Neural cell (in vitro differentiated cells): ENCODE data around the gene JAKMIP3.

Source experiments
- CTCF ChIP-seq: fragments of 450-650 bp; IDR thresholded peaks from 2 replicates; pipeline ENCODE4 v1.5.1; 2014; ENCODE audit warnings: antibody characterized with exemption, mild to moderate bottlenecking, moderate library complexity; ENCODE audit not compliant: poor library complexity, severe bottlenecking
- EP300 ChIP-seq: fragments of 450-650 bp; conservative IDR thresholded peaks from 2 replicates; pipeline ENCODE4 v1.6.1; 2014; ENCODE audit warnings: antibody characterized with exemption, mild to moderate bottlenecking, moderate library complexity; ENCODE audit not compliant: poor library complexity, severe bottlenecking
- EZH2 ChIP-seq: fragments of 200-600, 300-800 bp; shearing (Covaris generic), sonication (generic); IDR thresholded peaks from 2 replicates; pipeline ENCODE4 v1.6.1; 2014; ENCODE audit warnings: antibody characterized with exemption, low read length, borderline replicate concordance, mild to moderate bottlenecking; ENCODE audit not compliant: insufficient read depth, poor library complexity, severe bottlenecking
- POLR2AphosphoS5 ChIP-seq: IDR thresholded peaks from 2 replicates; pipeline ENCODE4 v1.6.1; 2012
- RAD21 ChIP-seq: fragments of 450-650 bp; conservative IDR thresholded peaks from 2 replicates; pipeline ENCODE4 v1.6.1; 2014; ENCODE audit warnings: antibody characterized with exemption, mild to moderate bottlenecking, moderate library complexity
- SMC3 ChIP-seq: fragments of 450-650 bp; conservative IDR thresholded peaks from 2 replicates; pipeline ENCODE4 v1.6.1; 2014; ENCODE audit warnings: antibody characterized with exemption, mild to moderate bottlenecking, moderate library complexity; ENCODE audit not compliant: poor library complexity
- TAF1 ChIP-seq: IDR thresholded peaks from 2 replicates; pipeline ENCODE4 v1.6.1; 2012; ENCODE audit warnings: low read depth

- TF ChIP-seq CTCF: no peak
- no peak for TF ChIP-seq EZH2
- no peak for TF ChIP-seq RAD21
- TF ChIP-seq EP300: no peak
- TF ChIP-seq TAF1: no peak
- TF ChIP-seq SMC3: no peak
- no peak for TF ChIP-seq POLR2AphosphoS5
Observed at GRCh38 chr10:132101529-132101928, 35.8 kb downstream of the JAKMIP3 start.
